ENCODE data around the gene LGALS3BP. TPM values are rescaled to one million over a fixed set of nuclear protein-coding genes. Genes with fewer than 3 reads are reported as not detected.

The LGALS3BP gene
- total and polyA plus RNA-seq, 4 donors: 66.0 to 224 (median 79.2) TPM

DNA sequence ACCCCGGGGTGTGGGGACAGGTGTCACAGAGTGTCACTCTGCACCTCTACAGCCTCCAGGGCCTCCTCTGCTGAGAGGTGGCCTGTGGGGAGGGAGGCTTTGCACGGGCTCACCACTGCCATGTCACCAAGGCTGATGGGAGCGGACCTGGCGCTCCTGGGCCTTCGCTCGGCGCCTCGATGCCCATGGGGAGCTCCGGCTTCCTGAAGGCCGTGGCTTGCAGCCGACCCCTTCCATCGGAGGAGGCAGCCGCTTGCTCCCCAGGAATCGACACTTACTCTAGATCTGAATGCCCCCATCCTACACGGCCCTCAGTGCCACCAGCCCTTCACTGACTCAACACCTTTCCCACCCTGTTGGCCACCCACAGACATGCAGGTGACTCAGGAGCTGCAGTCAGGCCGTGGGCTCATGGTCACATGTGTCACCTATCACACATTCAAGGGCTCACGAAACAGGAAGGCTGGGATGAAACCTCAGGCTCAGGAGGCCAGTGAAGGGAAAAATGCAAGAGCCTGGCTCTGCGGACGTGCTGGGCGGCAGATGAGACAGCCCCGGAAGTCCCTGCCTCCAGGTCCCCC lies 11.9 kb downstream of the LGALS3BP start:
- no peak overlapping the region for H3K27ac ChIP-seq (ENCODE audit: low read depth in 1 of 2, low read length in 2 of 2)
- DNase-seq (ENCODE audit: low spot score): no peak
- H3K9ac ChIP-seq (ENCODE audit: low read depth in 1 of 2, low read length in 2 of 2): no peak overlapping the region
- H3K27me3 ChIP-seq (ENCODE audit: control insufficient read depth in 4 of 4, insufficient read depth in 4 of 4, low read length in 3 of 4): no peaks in the 10 kb centered on the region
- no peaks in the 10 kb centered on the region for H3K36me3 ChIP-seq (ENCODE audit: control insufficient read depth in 4 of 4, insufficient read depth in 3 of 4, low read depth in 1 of 4, low read length in 3 of 4)
- peaks cover 0 to 6% (median 3%) of the 10 kb centered on the region in 4 donors for H3K4me1 ChIP-seq (ENCODE audit: control insufficient read depth in 4 of 4, insufficient read depth in 4 of 4, low read length in 3 of 4)
- WGBS: 97% methylated on average over 21 of the region's 21 CpGs
- no peaks in the 10 kb centered on the region for H3K9me3 ChIP-seq (ENCODE audit: control insufficient read depth in 4 of 4, low read length in 3 of 4)
- TF ChIP-seq EGR1 (IDR thresholded peaks at IDR 0.05; ENCODE audit: low read depth in 2 of 2) (no peak), RXRA (IDR thresholded peaks at IDR 0.05) (no peak), NR2F2 (IDR thresholded peaks at IDR 0.05) (no peak), GABPA (IDR thresholded peaks at IDR 0.05 in 1 of 2, conservative IDR thresholded peaks at IDR 0.05 in 1 of 2) (no peak), SP1 (IDR thresholded peaks at IDR 0.05) (no peak), HNF4G (IDR thresholded peaks at IDR 0.05) (no peak)
- TF ChIP-seq, protein P1, sequence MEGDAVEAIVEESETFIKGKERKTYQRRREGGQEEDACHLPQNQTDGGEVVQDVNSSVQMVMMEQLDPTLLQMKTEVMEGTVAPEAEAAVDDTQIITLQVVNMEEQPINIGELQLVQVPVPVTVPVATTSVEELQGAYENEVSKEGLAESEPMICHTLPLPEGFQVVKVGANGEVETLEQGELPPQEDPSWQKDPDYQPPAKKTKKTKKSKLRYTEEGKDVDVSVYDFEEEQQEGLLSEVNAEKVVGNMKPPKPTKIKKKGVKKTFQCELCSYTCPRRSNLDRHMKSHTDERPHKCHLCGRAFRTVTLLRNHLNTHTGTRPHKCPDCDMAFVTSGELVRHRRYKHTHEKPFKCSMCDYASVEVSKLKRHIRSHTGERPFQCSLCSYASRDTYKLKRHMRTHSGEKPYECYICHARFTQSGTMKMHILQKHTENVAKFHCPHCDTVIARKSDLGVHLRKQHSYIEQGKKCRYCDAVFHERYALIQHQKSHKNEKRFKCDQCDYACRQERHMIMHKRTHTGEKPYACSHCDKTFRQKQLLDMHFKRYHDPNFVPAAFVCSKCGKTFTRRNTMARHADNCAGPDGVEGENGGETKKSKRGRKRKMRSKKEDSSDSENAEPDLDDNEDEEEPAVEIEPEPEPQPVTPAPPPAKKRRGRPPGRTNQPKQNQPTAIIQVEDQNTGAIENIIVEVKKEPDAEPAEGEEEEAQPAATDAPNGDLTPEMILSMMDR (IDR thresholded peaks at IDR 0.05; ENCODE audit: low read depth, low read length, missing input control): no peak
- TF ChIP-seq, protein P2, sequence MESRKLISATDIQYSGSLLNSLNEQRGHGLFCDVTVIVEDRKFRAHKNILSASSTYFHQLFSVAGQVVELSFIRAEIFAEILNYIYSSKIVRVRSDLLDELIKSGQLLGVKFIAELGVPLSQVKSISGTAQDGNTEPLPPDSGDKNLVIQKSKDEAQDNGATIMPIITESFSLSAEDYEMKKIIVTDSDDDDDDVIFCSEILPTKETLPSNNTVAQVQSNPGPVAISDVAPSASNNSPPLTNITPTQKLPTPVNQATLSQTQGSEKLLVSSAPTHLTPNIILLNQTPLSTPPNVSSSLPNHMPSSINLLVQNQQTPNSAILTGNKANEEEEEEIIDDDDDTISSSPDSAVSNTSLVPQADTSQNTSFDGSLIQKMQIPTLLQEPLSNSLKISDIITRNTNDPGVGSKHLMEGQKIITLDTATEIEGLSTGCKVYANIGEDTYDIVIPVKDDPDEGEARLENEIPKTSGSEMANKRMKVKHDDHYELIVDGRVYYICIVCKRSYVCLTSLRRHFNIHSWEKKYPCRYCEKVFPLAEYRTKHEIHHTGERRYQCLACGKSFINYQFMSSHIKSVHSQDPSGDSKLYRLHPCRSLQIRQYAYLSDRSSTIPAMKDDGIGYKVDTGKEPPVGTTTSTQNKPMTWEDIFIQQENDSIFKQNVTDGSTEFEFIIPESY (IDR thresholded peaks at IDR 0.05): no peak
- TF ChIP-seq, protein P3, sequence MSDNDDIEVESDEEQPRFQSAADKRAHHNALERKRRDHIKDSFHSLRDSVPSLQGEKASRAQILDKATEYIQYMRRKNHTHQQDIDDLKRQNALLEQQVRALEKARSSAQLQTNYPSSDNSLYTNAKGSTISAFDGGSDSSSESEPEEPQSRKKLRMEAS (IDR thresholded peaks at IDR 0.05): no peak
- H3K4me3 ChIP-seq (ENCODE audit: low read depth in 1 of 3, low read length in 3 of 3): no peak overlapping the region

DNA sequence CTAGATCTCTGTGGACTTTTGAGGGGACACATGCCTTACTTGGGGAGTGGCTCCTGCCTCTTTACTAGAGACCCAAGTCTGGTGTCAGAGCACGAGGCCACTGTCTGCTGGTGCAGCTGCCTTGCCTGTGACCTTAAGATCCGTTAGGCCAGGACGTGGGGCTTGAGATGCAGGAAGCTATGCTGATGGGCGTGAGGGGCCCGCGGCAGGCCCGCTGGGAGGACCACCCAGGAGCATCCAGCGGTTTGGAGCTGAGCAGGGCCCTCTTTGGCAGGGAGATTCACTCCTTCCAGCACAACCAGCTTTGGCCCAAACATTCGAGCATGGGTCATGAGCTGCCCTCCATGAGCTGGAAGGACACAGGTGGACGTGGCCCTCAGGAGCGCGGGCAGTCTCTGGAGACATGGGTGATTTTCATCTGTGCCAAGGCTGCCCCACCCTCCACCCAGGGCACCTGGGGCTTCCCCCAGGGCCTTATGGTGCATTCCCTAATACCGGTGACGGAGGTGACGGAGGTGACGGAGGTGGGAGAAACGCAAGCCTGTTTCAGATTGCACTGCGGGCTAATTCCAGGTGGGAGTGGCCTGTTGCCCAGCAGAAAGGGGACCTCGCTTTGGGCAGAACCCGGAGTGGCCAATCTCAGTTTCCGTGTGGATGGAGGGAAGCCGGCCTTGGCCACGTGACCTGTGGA lies 12.7 kb downstream of the LGALS3BP start:
- no peak overlapping the region for H3K27ac ChIP-seq (ENCODE audit: low read depth in 1 of 2, low read length in 2 of 2)
- H3K27me3 ChIP-seq (ENCODE audit: control insufficient read depth in 4 of 4, insufficient read depth in 4 of 4, low read length in 3 of 4): no peaks in the 10 kb centered on the region
- no peak for TF ChIP-seq EGR1 (IDR thresholded peaks at IDR 0.05; ENCODE audit: low read depth in 2 of 2)
- TF ChIP-seq RXRA (IDR thresholded peaks at IDR 0.05): no peak
- no peak for TF ChIP-seq TAF1 (conservative IDR thresholded peaks at IDR 0.05)
- TF ChIP-seq, protein P3 (IDR thresholded peaks at IDR 0.05): no peak
- no peak for TF ChIP-seq JUND (IDR thresholded peaks at IDR 0.05)
- H3K36me3 ChIP-seq (ENCODE audit: control insufficient read depth in 4 of 4, insufficient read depth in 3 of 4, low read depth in 1 of 4, low read length in 3 of 4): no peaks in the 10 kb centered on the region
- WGBS: 85% methylated on average over 23 of the region's 23 CpGs
- no peak overlapping the region for H3K9ac ChIP-seq (ENCODE audit: low read depth in 1 of 2, low read length in 2 of 2)
- H3K4me3 ChIP-seq (ENCODE audit: low read depth in 1 of 3, low read length in 3 of 3): no peak overlapping the region
- H3K9me3 ChIP-seq (ENCODE audit: control insufficient read depth in 4 of 4, low read length in 3 of 4): no peaks in the 10 kb centered on the region
- no peak for DNase-seq (ENCODE audit: low spot score)
- H3K4me1 ChIP-seq (ENCODE audit: control insufficient read depth in 4 of 4, insufficient read depth in 4 of 4, low read length in 3 of 4): peaks cover 0 to 6% (median 3%) of the 10 kb centered on the region in 4 donors
